Mucosa of descending colon (tissue), 3 donors: ENCODE results near the gene TRAK1. TPM values are rescaled to one million over a fixed set of nuclear protein-coding genes. Genes with fewer than 3 reads are reported as not detected.

Experiments used
- ATAC-seq: fragments of 200-7000 bp; cut with Tn5 transposase; one replicate; pipeline ENCODE4 v1.9.1; 2020; ENCODE audit warnings: mild to moderate bottlenecking, moderate library complexity
- DNase-seq, 3 donors: peaks; one replicate each; pipeline ENCODE4 v3.0.0-alpha.2; 2020
- H3K36me3 ChIP-seq: fragments of 200-600 bp; one replicate; pipeline ENCODE4 v1.8.0; 2021; ENCODE audit warnings: low read depth, mild to moderate bottlenecking
- H3K4me1 ChIP-seq: fragments of 200-600 bp; one replicate; pipeline ENCODE4 v1.8.0; 2021; ENCODE audit warnings: low read depth, mild to moderate bottlenecking
- H3K4me3 ChIP-seq: fragments of 200-600 bp; one replicate; pipeline ENCODE4 v1.8.0; 2021; ENCODE audit warnings: mild to moderate bottlenecking
- H3K9me3 ChIP-seq: fragments of 200-600 bp; one replicate; pipeline ENCODE4 v1.8.0; 2021; ENCODE audit warnings: mild to moderate bottlenecking
- intact Hi-C, 2 donors: fragments of 100-400 bp; cut with DNase I in 1 of 2; cut with micrococcal nuclease in 1 of 2; formaldehyde crosslinking; loops; one replicate each; pipeline versions ENCODE4 v1.11.0 to v1.11.1; 2022; cut with DNase I, micrococcal nuclease
- total RNA-seq, 3 donors: library from RNA; stranded (reverse); fragmentation: NEBNext Ultra II Directional in 2 of 3; extraction: Animal tissue kit (Norgen Biotek cat#: 25700) in 2 of 3; gene quantifications; one replicate each; pipeline versions ENCODE4 v1.2.1 to v1.2.4, GENCODE V29; 2021 to 2023
- TF ChIP-seq, protein P1 (sequence below): fragments of 200-600 bp; IDR thresholded peaks from one replicate; pipeline ENCODE4 v1.8.0; 2022; ENCODE audit warnings: antibody characterized with exemption, mild to moderate bottlenecking
- donor health status: DM: no; HTN: no; CAD: no; lungs with moderate emphysema.
- donor health status: DM: no; HTN: no; CAD: no.
- donor health status: DM: no; HTN: yes; CAD: no.

TRAK1 gene
- total RNA-seq, 3 donors from 2014 or later = 61.8 to 104 (median 83.4) TPM

DNA sequence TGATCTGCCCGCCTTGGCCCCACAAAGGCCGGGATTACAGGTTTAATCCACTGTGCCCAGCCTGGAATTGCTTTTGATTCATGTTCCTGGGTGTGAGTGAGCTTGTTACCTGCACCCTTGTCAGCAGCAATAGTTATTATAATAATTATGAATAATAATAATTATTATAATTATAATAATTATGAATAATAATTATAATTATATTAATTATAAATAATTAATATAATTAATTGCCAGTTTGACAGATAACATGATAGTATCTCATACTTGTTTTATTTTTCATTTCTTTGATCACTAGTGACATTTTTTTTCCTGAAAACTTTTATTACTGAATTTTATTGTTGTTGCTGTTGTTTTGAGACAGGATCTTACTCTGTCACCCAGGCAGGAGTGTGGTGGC is 21.1 kb upstream of the TRAK1 start:
- Histone ChIP-seq H3K36me3 (no peaks in the 10 kb centered on the region), H3K4me1 (peaks cover 39% of the 10 kb centered on the region), H3K9me3 (no peaks in the 10 kb centered on the region), H3K4me3 (no peak overlapping the region)
- DNase-seq (no peak), ATAC-seq (no peak)
- TF ChIP-seq, protein P1, sequence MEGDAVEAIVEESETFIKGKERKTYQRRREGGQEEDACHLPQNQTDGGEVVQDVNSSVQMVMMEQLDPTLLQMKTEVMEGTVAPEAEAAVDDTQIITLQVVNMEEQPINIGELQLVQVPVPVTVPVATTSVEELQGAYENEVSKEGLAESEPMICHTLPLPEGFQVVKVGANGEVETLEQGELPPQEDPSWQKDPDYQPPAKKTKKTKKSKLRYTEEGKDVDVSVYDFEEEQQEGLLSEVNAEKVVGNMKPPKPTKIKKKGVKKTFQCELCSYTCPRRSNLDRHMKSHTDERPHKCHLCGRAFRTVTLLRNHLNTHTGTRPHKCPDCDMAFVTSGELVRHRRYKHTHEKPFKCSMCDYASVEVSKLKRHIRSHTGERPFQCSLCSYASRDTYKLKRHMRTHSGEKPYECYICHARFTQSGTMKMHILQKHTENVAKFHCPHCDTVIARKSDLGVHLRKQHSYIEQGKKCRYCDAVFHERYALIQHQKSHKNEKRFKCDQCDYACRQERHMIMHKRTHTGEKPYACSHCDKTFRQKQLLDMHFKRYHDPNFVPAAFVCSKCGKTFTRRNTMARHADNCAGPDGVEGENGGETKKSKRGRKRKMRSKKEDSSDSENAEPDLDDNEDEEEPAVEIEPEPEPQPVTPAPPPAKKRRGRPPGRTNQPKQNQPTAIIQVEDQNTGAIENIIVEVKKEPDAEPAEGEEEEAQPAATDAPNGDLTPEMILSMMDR = no peak
- intact Hi-C loops = no loop called here

DNA sequence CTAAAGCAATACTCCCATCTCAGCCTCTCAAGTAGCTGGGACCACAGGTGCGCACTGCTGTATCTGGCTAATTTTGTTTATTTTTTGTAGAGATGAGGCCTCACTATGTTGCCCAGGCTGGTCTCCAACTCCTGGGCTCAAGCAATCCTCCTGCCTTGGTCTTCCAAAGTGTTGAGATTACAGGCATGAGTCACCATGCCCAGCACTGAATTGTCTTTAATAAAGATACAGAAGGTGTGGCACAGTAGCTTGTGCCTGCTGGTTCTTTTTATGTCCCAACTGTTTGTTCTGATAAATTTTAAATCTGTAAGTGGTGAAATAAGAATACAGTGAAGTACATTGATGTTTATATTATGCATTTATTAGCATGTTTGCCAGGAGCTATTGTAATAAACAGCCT is 20.6 kb upstream of the TRAK1 start:
- H3K4me3 ChIP-seq = no peak overlapping the region
- H3K4me1 ChIP-seq = peaks cover 39% of the 10 kb centered on the region
- no peaks in the 10 kb centered on the region for H3K36me3 ChIP-seq
- DNase-seq = peak in 1 of 3 donors; percentile 55
- no peaks in the 10 kb centered on the region for H3K9me3 ChIP-seq
- TF ChIP-seq, protein P1 = no peak
- peak; percentile 83 for ATAC-seq
- intact Hi-C loops = no loop called here

DNA sequence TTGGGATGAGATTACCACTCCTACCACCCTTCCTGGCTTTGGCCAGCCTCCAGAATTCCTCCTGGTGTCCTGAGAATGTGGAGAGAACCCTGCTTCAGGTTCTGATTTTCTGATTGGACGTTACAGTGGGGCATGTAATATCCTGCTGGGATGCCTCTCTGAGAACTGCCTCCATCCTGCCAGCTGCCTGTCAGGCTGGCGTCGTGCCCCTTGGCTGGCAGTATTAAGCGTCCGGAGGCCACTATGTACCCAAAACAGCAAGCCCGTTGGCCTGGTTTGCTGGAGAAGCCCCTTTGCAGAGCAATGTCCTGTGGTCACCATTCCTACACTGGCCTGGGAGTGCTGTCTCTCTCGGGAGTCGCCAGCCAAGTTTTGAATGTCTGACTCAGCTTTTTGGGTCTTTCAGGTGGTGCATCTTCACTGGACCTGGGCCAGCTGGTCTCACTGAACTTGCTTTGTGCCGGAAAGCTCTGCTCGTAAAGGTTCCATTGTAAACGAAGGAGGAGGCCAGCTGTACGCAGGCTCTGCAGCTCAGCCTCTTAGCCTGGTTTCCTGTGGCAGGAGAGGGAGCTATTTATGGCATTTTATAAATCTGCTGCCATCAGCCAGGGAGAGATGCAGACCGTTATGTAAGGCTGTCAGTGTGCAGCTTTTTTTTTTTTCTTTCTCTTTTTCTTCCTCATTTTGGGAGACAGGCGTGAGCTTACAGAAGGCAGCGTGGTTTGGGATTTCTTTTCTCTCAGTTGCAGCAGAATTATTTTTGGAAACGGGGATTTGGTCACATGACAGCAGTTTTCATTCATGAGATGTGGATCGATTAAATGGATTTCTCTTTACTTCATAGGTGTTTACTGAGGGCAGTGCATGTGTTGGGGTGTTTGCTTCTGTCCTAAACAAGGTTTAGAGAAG is 19.0 kb upstream of the TRAK1 start:
- Histone ChIP-seq H3K4me1 (peaks cover 34% of the 10 kb centered on the region), H3K36me3 (no peaks in the 10 kb centered on the region), H3K9me3 (no peaks in the 10 kb centered on the region), H3K4me3 (no peak overlapping the region)
- intact Hi-C loops = no loop called here
- TF ChIP-seq, protein P1 = no peak
- ATAC-seq (peak; percentile 70), DNase-seq (peak; percentile 70 to 75 (median 70))

DNA sequence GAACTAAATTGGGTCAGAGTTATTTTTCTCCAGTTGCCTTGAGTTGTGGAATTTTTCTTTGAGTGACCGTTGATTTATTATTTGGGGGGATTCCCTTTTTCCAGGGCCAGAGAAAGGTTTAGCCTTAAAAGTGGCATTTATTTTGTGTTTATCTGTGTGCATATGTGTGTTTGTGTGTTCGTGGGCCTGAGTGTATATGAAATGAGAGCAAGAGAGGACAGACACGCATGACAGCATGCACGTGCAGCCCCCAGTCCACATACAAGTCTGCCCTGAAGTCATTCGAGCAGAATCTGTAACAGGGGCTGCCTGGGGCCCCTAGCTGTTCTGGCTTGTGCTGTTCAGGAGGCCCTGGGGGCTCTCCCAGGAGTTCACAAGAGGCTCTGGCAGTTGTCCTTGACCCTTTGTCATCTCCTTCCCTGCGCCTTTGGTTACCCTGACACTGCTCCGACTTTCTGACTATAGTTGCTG is 18.3 kb upstream of the TRAK1 start:
- no peaks in the 10 kb centered on the region for H3K36me3 ChIP-seq
- H3K4me1 ChIP-seq = peaks cover 34% of the 10 kb centered on the region
- H3K4me3 ChIP-seq = no peak overlapping the region
- DNase-seq = no peak
- TF ChIP-seq, protein P1 = no peak
- no peaks in the 10 kb centered on the region for H3K9me3 ChIP-seq
- no peak for ATAC-seq
- intact Hi-C loops = no loop called here

DNA sequence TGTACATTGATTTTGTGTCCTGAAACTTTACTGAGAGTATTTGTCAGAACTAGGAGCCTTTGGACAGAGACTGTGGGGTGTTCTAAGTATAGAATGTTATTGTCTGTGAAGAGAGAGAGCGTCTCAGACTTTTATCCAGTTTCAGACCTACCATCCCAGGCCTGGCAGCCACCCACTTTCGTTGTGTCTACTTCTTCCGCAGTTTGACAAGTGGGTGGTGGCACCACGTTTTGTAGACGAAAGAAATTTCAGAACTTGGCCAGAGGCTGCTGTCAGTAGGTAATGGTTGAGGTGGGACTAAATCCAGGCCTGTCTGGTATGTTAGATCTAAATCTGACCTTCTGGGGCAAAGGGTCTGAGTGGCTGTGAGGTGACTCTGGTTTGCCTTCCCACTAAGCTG is 13.4 kb upstream of the TRAK1 start:
- intact Hi-C loops = no loop called here
- TF ChIP-seq, protein P1 = no peak
- Histone ChIP-seq H3K36me3 (no peaks in the 10 kb centered on the region), H3K9me3 (no peaks in the 10 kb centered on the region), H3K4me3 (no peak overlapping the region), H3K4me1 (peaks cover 38% of the 10 kb centered on the region)
- DNase-seq (no peak), ATAC-seq (no peak)
